H1 (cell line): ENCODE data around the gene SHROOM3. TPM values are rescaled to one million over a fixed set of nuclear protein-coding genes. Genes with fewer than 3 reads are reported as not detected.

Experiments
- GTF2F1 ChIP-seq: IDR thresholded peaks from 2 replicates; pipeline ENCODE4 v1.6.1; 2012; ENCODE audit warnings: low read depth, low read length, improper control_type of control experiment, borderline replicate concordance
- polyA plus RNA-seq, 7 experiments: library from polyadenylated mRNA; depleted of rRNA in 3 of 7; stranded (reverse) in 5 of 7; unstranded in 2 of 7; fragments of >200 nt in 5 of 7; fragments of 200-250 nt in 2 of 7; gene quantifications; 1 replicate in 5 of 7; 2 replicates in 1 of 7; 4 replicates in 1 of 7; pipeline versions ENCODE4 v1.2.1 to v1.2.3, GENCODE V29; 2011 to 2013; ENCODE audit warnings: missing spikeins in 2 of 7, mixed read lengths in 2 of 7
- total RNA-seq: library from RNA; stranded (reverse); fragmentation: NEBNext Ultra II Directional; extraction: Animal tissue kit (Norgen Biotek cat#: 25700); gene quantifications from 2 replicates; pipeline ENCODE4 v1.2.1, GENCODE V29; 2021

SHROOM3 gene
- total and polyA plus RNA-seq, 2 of the 8 experiments (the other 6 are each of a cell fraction or from before 2014, with no cell fraction given) = 15.8 to 34.0 TPM

DNA sequence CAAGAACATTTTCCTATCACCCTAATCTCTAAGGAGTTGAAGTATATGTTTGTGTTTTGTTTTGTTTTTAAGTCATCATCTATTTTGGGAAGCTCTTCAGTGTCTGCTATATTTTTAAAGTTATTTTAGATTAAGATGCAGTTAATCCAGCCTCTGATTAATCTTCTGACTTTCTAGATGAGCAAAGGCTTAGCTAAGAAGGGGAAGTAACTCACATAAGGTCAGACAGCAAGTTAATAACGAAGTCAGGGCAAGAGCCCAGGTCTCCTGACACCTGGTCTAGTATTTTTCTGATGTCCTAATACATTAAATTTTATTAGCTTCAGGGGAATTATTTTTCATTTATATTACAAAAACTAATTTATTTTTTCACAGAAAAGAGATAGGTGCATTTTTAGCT is 294.4 kb downstream of the SHROOM3 start (continued):
- TF ChIP-seq GTF2F1 = no peak
- TF ChIP-seq, all 59 proteins: peak for 0
